ENCODE measurements around the gene UBE2I. TPM values are rescaled to one million over a fixed set of nuclear protein-coding genes. Genes with fewer than 3 reads are reported as not detected.

Gene UBE2I
- total RNA-seq, 1 experiment from 2014 or later: 271 TPM

DNA sequence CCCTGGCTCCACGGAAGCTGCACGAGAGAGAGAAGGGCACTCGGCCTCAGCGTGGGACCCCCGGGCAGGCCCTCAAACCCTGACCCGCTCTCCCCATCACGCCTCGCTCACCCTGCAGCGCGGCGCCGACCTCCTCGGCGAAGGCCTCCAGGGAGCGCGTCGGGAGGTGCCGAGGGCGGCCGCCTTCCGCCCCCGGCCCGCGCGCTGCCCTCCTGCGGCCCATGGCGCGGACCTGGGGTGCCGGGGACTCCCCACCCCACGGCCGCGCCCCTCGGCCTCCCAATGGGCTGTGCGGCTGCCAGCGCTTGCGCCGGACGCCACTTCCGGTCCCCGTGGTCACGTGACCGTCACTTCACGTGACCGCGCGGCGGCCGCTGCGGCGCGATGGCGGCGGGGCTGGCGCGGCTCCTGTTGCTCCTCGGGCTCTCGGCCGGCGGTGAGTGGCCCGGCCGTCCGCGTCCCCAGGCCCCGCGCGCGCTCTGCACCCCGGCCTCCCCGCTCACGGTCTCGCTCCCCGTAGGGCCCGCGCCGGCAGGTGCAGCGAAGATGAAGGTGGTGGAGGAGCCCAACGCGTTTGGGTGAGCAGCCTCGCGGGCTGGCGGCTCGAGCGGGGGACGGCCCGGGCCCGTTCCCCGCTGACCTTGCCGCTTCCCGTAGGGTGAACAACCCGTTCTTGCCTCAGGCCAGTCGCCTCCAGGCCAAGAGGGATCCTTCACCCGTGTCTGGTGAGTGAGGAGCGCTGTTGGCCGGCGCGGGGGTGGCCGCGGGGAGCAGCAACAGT lies 42.3 kb downstream of the UBE2I start, which contains the start of the genes GNPTG and TSR3:
TSS of gene GNPTG (plus strand) at position 350 of the 781 bp plus-strand sequence. CDS start at position 385, 35 bp downstream.
TSS of gene TSR3 (minus strand) at position 297 of the 781 bp plus-strand sequence. CDS start at position 223, 74 bp downstream.
- H3K27ac ChIP-seq: no peak within 1 kb of the TSS
- H3K9me2 ChIP-seq (ENCODE audit: insufficient read depth): no peaks in the 10 kb centered on the region
- no TSS peak for BruUV-seq (replicated peaks)
- peaks cover 8% of the 10 kb centered on the region; the same call in 1 of the 2 replicates for H3F3A ChIP-seq (ENCODE audit: insufficient read depth, low read depth)
- TF ChIP-seq EZH2 (IDR thresholded peaks at IDR 0.05; ENCODE audit: low read depth): no peak
- TF ChIP-seq, protein P1, sequence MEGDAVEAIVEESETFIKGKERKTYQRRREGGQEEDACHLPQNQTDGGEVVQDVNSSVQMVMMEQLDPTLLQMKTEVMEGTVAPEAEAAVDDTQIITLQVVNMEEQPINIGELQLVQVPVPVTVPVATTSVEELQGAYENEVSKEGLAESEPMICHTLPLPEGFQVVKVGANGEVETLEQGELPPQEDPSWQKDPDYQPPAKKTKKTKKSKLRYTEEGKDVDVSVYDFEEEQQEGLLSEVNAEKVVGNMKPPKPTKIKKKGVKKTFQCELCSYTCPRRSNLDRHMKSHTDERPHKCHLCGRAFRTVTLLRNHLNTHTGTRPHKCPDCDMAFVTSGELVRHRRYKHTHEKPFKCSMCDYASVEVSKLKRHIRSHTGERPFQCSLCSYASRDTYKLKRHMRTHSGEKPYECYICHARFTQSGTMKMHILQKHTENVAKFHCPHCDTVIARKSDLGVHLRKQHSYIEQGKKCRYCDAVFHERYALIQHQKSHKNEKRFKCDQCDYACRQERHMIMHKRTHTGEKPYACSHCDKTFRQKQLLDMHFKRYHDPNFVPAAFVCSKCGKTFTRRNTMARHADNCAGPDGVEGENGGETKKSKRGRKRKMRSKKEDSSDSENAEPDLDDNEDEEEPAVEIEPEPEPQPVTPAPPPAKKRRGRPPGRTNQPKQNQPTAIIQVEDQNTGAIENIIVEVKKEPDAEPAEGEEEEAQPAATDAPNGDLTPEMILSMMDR (conservative IDR thresholded peaks at IDR 0.05): no peak
- ChIA-PET CTCF (no interaction called here), POLR2A (ENCODE audit: unreplicated experiment) (no interaction called here)
- peak; percentile 66 to 91 for DNase-seq
- no peaks in the 10 kb centered on the region for H3K9me3 ChIP-seq (ENCODE audit: insufficient read depth, low read depth)
- H3K36me3 ChIP-seq (ENCODE audit: low read depth): no peaks in the 10 kb centered on the region
- H3K4me1 ChIP-seq (replicated peaks; ENCODE audit: insufficient read depth): peaks cover 17% of the 10 kb centered on the region
- H4K20me1 ChIP-seq (ENCODE audit: insufficient read depth): peaks cover 14% of the 10 kb centered on the region; the same call in 1 of the 2 replicates
- H3K4me2 ChIP-seq: peak within 1 kb of the TSS; percentile 95
- H3K4me3 ChIP-seq: peak within 1 kb of the TSS; percentile 96
- H3K27me3 ChIP-seq (ENCODE audit: insufficient read depth, low read depth): no peaks in the 10 kb centered on the region
- intact Hi-C loops (cut with micrococcal nuclease; ENCODE audit: unreplicated experiment): no loop called here
- H2AFZ ChIP-seq: peak within 1 kb of the TSS; percentile 93
- peaks cover 57% of the 10 kb centered on the region for H3K79me2 ChIP-seq (ENCODE audit: low read depth)

DNA sequence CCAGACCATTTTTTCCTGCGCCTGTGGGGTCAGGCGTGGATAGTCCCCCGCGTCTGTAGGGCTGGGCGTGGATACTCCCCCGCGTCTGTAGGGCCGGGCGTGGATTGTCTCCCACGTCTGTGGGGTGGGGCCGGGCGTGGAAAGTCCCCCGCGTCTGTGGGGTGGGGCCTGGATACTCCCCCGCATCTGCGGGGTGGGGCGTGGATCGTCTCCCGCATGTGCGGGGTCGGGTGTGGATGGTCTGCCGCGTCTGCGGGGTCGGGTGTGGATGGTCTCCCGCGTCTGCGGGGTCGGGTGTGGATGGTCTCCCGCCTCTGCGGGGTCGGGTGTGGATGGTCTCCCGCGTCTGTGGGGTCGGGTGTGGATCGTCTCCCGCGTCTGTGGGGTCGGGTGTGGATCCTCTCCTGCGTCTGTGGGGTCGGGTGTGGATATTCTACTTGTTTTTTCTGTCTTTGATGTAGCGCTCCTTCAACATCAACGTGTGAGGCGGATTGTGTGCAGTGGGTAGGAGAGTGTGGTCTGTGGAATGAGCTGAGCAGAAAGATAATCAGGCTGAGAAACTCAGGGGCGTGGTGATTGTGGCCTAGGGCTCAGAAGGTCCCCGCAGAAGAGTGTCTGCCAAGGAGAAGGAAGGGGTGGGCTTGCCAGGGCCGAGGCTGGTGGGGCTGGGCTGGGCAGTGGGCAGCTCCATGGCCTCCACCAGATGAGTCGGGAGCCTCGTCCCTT lies 45.5 kb downstream of the UBE2I start:
- peaks cover 28% of the 10 kb centered on the region for H3K4me1 ChIP-seq (replicated peaks; ENCODE audit: insufficient read depth)
- POLR2A ChIA-PET (ENCODE audit: unreplicated experiment): no interaction called here
- CTCF ChIA-PET: no interaction called here

DNA sequence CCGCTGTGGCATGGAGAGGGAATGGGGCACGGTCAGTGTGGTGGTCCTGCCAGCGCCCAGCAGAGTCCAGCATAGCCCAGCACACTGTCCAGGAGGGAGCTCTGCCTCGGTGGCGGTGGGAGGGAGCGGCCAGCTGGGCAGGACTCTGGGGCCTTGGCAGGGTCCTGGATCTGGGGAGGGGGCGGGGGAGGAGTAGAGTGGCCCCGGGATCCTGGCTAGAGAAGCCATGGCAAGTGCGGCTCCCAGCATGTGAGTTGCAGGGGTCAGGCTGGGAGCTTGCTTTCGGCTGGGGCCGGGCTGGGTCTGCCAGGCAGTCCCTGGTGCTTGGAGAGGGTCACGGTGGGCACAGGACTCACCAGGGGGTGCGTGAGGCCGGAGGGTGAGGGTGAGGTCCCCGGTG lies 46.2 kb downstream of the UBE2I start:
- peaks cover 8% of the 10 kb centered on the region; the same call in 1 of the 2 replicates for H3K36me3 ChIP-seq (ENCODE audit: low read depth)
- ChIA-PET POLR2A (ENCODE audit: unreplicated experiment) (interaction anchor here (0.5 kb wide), 1 partner anchor 29 kb away, joined by 3 read pairs; no protein-coding TSS in a partner anchor), CTCF (no interaction called here)
- H3K79me2 ChIP-seq (ENCODE audit: low read depth): peaks cover 73% of the 10 kb centered on the region
- H3K27ac ChIP-seq: no peak overlapping the region
- no peak overlapping the region for H3K4me3 ChIP-seq
- peaks cover 24% of the 10 kb centered on the region for H3K4me1 ChIP-seq (replicated peaks; ENCODE audit: insufficient read depth)
- peaks cover 41% of the 10 kb centered on the region; the same call in 1 of the 2 replicates for H3F3A ChIP-seq (ENCODE audit: insufficient read depth, low read depth)
- no peaks in the 10 kb centered on the region for H3K27me3 ChIP-seq (ENCODE audit: insufficient read depth, low read depth)
- H3K9me2 ChIP-seq (ENCODE audit: insufficient read depth): no peaks in the 10 kb centered on the region
- H3K4me2 ChIP-seq: no peak overlapping the region
- DNase-seq: no peak
- no peaks in the 10 kb centered on the region for H3K9me3 ChIP-seq (ENCODE audit: insufficient read depth, low read depth)
- H4K20me1 ChIP-seq (ENCODE audit: insufficient read depth): peaks cover 38% of the 10 kb centered on the region
- intact Hi-C loops (cut with micrococcal nuclease; ENCODE audit: unreplicated experiment): no loop called here
- no peak overlapping the region for H2AFZ ChIP-seq
- TF ChIP-seq, protein P1 (conservative IDR thresholded peaks at IDR 0.05): no peak
- TF ChIP-seq EZH2 (IDR thresholded peaks at IDR 0.05; ENCODE audit: low read depth): no peak
- BruUV-seq (replicated peaks): no TSS peak

More for the DNA sequence above, 45.5 kb downstream of the UBE2I start:
- Histone ChIP-seq H3F3A (ENCODE audit: insufficient read depth, low read depth) (peaks cover 37% of the 10 kb centered on the region; the same call in 1 of the 2 replicates), H4K20me1 (ENCODE audit: insufficient read depth) (peaks cover 34% of the 10 kb centered on the region), H3K27me3 (ENCODE audit: insufficient read depth, low read depth) (no peaks in the 10 kb centered on the region), H2AFZ (no peak overlapping the region), H3K9me3 (ENCODE audit: insufficient read depth, low read depth) (no peaks in the 10 kb centered on the region), H3K27ac (no peak overlapping the region), H3K9me2 (ENCODE audit: insufficient read depth) (no peaks in the 10 kb centered on the region), H3K79me2 (ENCODE audit: low read depth) (peaks cover 73% of the 10 kb centered on the region), H3K4me2 (no peak overlapping the region), H3K4me3 (no peak overlapping the region), H3K36me3 (ENCODE audit: low read depth) (peaks cover 5% of the 10 kb centered on the region; the same call in 1 of the 2 replicates)
- intact Hi-C loops (cut with micrococcal nuclease; ENCODE audit: unreplicated experiment): no loop called here
- no peak for DNase-seq
- no peak for TF ChIP-seq EZH2 (IDR thresholded peaks at IDR 0.05; ENCODE audit: low read depth)
- TF ChIP-seq, protein P1 (conservative IDR thresholded peaks at IDR 0.05): no peak
- no TSS peak for BruUV-seq (replicated peaks)
